ENCODE results near the gene COG2.
"Not testable (repeated sequence)": the region's sequence is repeated elsewhere in the genome, so short reads cannot be mapped to it uniquely, and the experiment has no call there.

The COG2 gene

GRCh38 chr1:230715510-230715909, 73.2 kb downstream of the COG2 start:
- DNase-seq = no peak

GRCh38 chr1:230716453-230716852, 74.2 kb downstream of the COG2 start:
- DNase-seq = not testable (repeated sequence)

GRCh38 chr1:230717251-230717650, 75.0 kb downstream of the COG2 start:
- no peak for DNase-seq

GRCh38 chr1:230721849-230722522, 79.7 kb downstream of the COG2 start:
- not testable (repeated sequence) for DNase-seq

GRCh38 chr1:230725256-230726012, 83.2 kb downstream of the COG2 start:
- DNase-seq = no peak

GRCh38 chr1:230728710-230729392, 86.6 kb downstream of the COG2 start:
- peak in 7 of 14 donors; percentile 30 to 60 (median 42) for DNase-seq

GRCh38 chr1:230730977-230731376, 88.7 kb downstream of the COG2 start:
- DNase-seq = no peak

GRCh38 chr1:230735447-230735846, 93.2 kb downstream of the COG2 start:
- no peak for DNase-seq

GRCh38 chr1:230737622-230738262, 95.5 kb downstream of the COG2 start:
- no peak for DNase-seq

GRCh38 chr1:230739564-230740290, 97.4 kb downstream of the COG2 start:
- no peak for DNase-seq

Measured in C1 segment of cervical spinal cord (tissue), 14 donors.